Thyroid gland (tissue), 4 donors: ENCODE data around the gene B3GNT2.

Source experiments
- CTCF ChIP-seq, 6 experiments: fragments of 200-600 bp in 3 of 6; fragments of 450-650 bp in 3 of 6; sonication (generic) in 3 of 6; IDR thresholded peaks; one replicate each; pipeline ENCODE4 v1.5.1; 2016 to 2019; ENCODE audit warnings: antibody characterized with exemption in 6 of 6, mild to moderate bottlenecking in 2 of 6, inconsistent platforms in 1 of 6, moderate library complexity in 1 of 6
- POLR2A ChIP-seq, 2 donors: fragments of 450-650 bp; IDR thresholded peaks; one replicate each; pipeline ENCODE4 v1.6.1; 2017; ENCODE audit warnings: antibody characterized with exemption in 2 of 2, mild to moderate bottlenecking in 2 of 2, moderate library complexity in 1 of 2

GRCh38 chr2:62263076-62263715 is 67.3 kb downstream of the B3GNT2 start:
- TF ChIP-seq CTCF (IDR thresholded peaks at IDR 0.05) (no peak), POLR2A (IDR thresholded peaks at IDR 0.05) (no peak)
